Measurements from ENCODE around the gene GOLGA1. TPM values are rescaled to one million over a fixed set of nuclear protein-coding genes. Genes with fewer than 3 reads are reported as not detected.

The GOLGA1 gene
- total and polyA plus RNA-seq, 2 of the 13 experiments (the other 11 are each of a cell fraction or from before 2014, with no cell fraction given), result 12.7 to 15.9 TPM

GRCh38 chr9:124940894-124941678 lies at the start of gene GOLGA1 (continued):
- TF ChIP-seq SATB2 (CRISPR knock-in tag; IDR thresholded peaks at IDR 0.05), result peak; percentile 30; the same call in 1 of the 2 replicates
- no peak for TF ChIP-seq ZNF710 (CRISPR knock-in tag; IDR thresholded peaks at IDR 0.05; ENCODE audit: borderline replicate concordance)
- no peak for TF ChIP-seq ZSCAN30 (CRISPR knock-in tag; IDR thresholded peaks at IDR 0.05)
- peak; percentile 71 for TF ChIP-seq SIX4 (CRISPR knock-in tag; IDR thresholded peaks at IDR 0.05)
- no peak for TF ChIP-seq NAIF1 (CRISPR knock-in tag; IDR thresholded peaks at IDR 0.05; ENCODE audit: borderline replicate concordance)
- no peak for TF ChIP-seq ZC3H4 (CRISPR knock-in tag; IDR thresholded peaks at IDR 0.05; ENCODE audit: borderline replicate concordance)
- no peak for TF ChIP-seq RCOR2 (CRISPR knock-in tag; IDR thresholded peaks at IDR 0.05)
- TF ChIP-seq HINFP (CRISPR knock-in tag; IDR thresholded peaks at IDR 0.05; ENCODE audit: low read depth), result no peak
- TF ChIP-seq MED1 (CRISPR knock-in tag; IDR thresholded peaks at IDR 0.05), result peak; percentile 76
- TF ChIP-seq ZNF720 (CRISPR knock-in tag; IDR thresholded peaks at IDR 0.05), result no peak
- TF ChIP-seq E2F5 (CRISPR knock-in tag; conservative IDR thresholded peaks at IDR 0.05), result no peak
- TF ChIP-seq CREM (IDR thresholded peaks at IDR 0.05), result peak; percentile 76; the same call in 1 of the 2 replicates
- peak; percentile 75 for TF ChIP-seq CREM (CRISPR knock-in tag; IDR thresholded peaks at IDR 0.05)
- no peak for TF ChIP-seq ZMYM2 (CRISPR knock-in tag; IDR thresholded peaks at IDR 0.05)
- peak; percentile 82; the same call in 1 of the 2 replicates for TF ChIP-seq RFXANK (CRISPR knock-in tag; IDR thresholded peaks at IDR 0.05)
- no peak for TF ChIP-seq JDP2 (CRISPR knock-in tag; IDR thresholded peaks at IDR 0.05; ENCODE audit: borderline replicate concordance)
- TF ChIP-seq ZNF33B (CRISPR knock-in tag; IDR thresholded peaks at IDR 0.05), result peak; percentile 44
- peak; percentile 96 for TF ChIP-seq GATAD1 (CRISPR knock-in tag; IDR thresholded peaks at IDR 0.05)
- TF ChIP-seq ZNF678 (CRISPR knock-in tag; IDR thresholded peaks at IDR 0.05), result peak; percentile 63; the same call in 1 of the 2 replicates
- TF ChIP-seq AKAP8 (CRISPR knock-in tag; IDR thresholded peaks at IDR 0.05), result no peak
- peak; percentile 78 for TF ChIP-seq ZNF556 (CRISPR knock-in tag; IDR thresholded peaks at IDR 0.05; ENCODE audit: borderline replicate concordance)
- TF ChIP-seq MXD1 (CRISPR knock-in tag; IDR thresholded peaks at IDR 0.05), result peak; percentile 76; the same call in 1 of the 2 replicates
- no peak for TF ChIP-seq ZMYM3 (CRISPR knock-in tag; IDR thresholded peaks at IDR 0.05)
- peak; percentile 76; the same call in 1 of the 2 replicates for TF ChIP-seq ZMAT3 (CRISPR knock-in tag; conservative IDR thresholded peaks at IDR 0.05)
- TF ChIP-seq CENPT (CRISPR knock-in tag; IDR thresholded peaks at IDR 0.05; ENCODE audit: low read depth), result no peak
- peak; percentile 96 for TF ChIP-seq HOXA3 (CRISPR knock-in tag; IDR thresholded peaks at IDR 0.05)
- TF ChIP-seq LCORL (IDR thresholded peaks at IDR 0.05), result no peak
- peak; percentile 15; the same call in 1 of the 2 replicates for TF ChIP-seq LCORL (CRISPR knock-in tag; IDR thresholded peaks at IDR 0.05)
- TF ChIP-seq NFKB2 (CRISPR knock-in tag; IDR thresholded peaks at IDR 0.05; ENCODE audit: borderline replicate concordance), result peak; percentile 87; the same call in 1 of the 2 replicates

Data from HepG2 (cell line).